B cell (primary cell): Measurements from ENCODE around the gene TCEAL9.

ENCODE experiments used
- CTCF ChIP-seq: fragments of 200-600 bp; IDR thresholded peaks from one replicate; pipeline ENCODE4 v1.8.0; 2022; ENCODE audit warnings: antibody characterized with exemption, mild to moderate bottlenecking
- EZH2 ChIP-seq: IDR thresholded peaks from 2 replicates; pipeline ENCODE4 v1.6.1; 2012; ENCODE audit warnings: borderline replicate concordance, low read depth, mild to moderate bottlenecking, moderate library complexity, low read length; ENCODE audit not compliant: insufficient read depth, poor library complexity, severe bottlenecking

- no peak for TF ChIP-seq CTCF
- no peak for TF ChIP-seq EZH2
These were observed 552 bp downstream of the TCEAL9 start for GRCh38 chrX:103356858-103357257.
